Motor neuron (in vitro differentiated cells): Measurements from ENCODE around the gene NANOS1. TPM values are rescaled to one million over a fixed set of nuclear protein-coding genes. Genes with fewer than 3 reads are reported as not detected.

Source experiments
- ATAC-seq, 8 experiments: fragments of 200-7000 bp; cut with Tn5 transposase; replicated peaks in 6 of 8; 2 replicates each; pipeline ENCODE4 v1.8.0; 2021; ENCODE audit warnings: mild to moderate bottlenecking in 8 of 8, moderate library complexity in 8 of 8
- H3K27ac ChIP-seq, 2 donors: fragments of 250-450 bp; sonication (Bioruptor Pico); 2 replicates each; pipeline ENCODE4 v1.9.0; 2021; ENCODE audit warnings: antibody characterized with exemption in 2 of 2, mild to moderate bottlenecking in 2 of 2, moderate library complexity in 1 of 2
- H3K4me1 ChIP-seq, 2 donors: fragments of 250-450 bp; sonication (Bioruptor Pico); replicated peaks in 1 of 2; 2 replicates each; pipeline ENCODE4 v1.6.1; 2021; ENCODE audit warnings: antibody characterized with exemption in 2 of 2, mild to moderate bottlenecking in 2 of 2, moderate library complexity in 1 of 2
- H3K4me3 ChIP-seq, 5 donors: fragments of 250-450 bp; sonication (Bioruptor Pico); 2 replicates each; pipeline ENCODE4 v1.9.0; 2021; ENCODE audit warnings: antibody characterized with exemption in 5 of 5, mild to moderate bottlenecking in 5 of 5, moderate library complexity in 4 of 5
- WGBS, 10 experiments: fragments of 450-650 bp; shearing (Covaris generic); methylation state at CpG; one replicate each; pipeline ENCODE4 v1.0.0; 2022; 5-methylcytosine and 5-hydroxymethylcytosine counted together
- in situ Hi-C, 9 experiments: fragments of 400-800 bp; cut with MboI; loops; one replicate each; pipeline ENCODE4 v1.15.0; 2021; ENCODE audit warnings: low sequenced_read_pairs in 9 of 9, low pct_unique_long_range_greater_than_20kb in 2 of 9; ENCODE audit not compliant: unreplicated experiment in 9 of 9
- total RNA-seq, 8 experiments: library from RNA; unstranded; fragments of 300-600 nt; gene quantifications; 2 replicates each; pipeline versions ENCODE4 v1.2.3 to v1.2.4, GENCODE V29; 2022

Gene NANOS1
- total RNA-seq, 8 experiments from 2014 or later: 1.1 to 26.4 (median 6.7) TPM

DNA sequence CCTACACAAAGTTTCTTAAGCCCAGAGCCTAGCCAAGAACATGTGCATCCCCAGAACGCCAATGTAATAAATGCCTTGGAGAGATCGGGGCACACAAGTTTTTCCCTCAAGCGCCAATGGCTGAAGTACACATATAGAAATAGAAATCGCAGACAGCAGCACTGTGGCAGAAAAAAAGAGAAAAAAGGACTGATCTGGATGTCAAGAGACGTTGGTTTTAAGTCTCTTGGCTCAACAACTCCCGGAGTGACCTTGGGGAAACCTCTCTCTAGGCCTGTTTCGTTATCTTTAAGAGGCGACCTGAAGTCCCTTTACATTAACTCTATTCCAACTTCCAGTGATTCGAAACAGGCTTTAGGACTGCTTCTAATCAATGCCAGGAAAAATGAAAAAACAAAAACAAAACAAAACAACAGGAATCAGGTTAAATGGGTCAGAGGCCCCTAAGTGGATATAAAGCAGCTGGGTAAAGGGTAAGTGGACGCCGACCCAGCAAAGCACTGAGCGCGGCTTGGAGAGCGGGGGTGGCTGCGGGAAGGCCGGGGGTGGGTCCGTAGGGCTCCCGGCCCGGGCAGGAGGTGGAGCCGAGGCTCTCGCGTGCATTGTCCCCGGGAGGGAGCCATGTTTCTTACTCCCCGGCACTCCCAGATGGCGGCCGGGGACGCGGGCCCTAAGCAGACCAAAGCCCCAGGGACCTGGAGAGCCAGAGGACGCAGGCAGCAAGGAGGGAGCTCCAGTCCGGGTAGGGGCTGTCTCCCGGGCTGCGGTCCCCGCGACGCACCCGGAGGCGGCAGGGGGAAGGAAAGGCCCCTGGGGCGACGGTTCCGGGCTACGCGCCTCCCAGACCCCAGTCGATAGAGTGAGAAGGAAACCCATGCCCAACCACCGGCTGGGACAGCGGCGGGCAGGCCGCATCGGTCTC, 50.3 kb downstream of the NANOS1 start:
- H3K4me3 ChIP-seq: peak overlapping the region; percentile 60 to 92 (median 74)
- peaks cover 5 to 8% of the 10 kb centered on the region in 2 donors for H3K4me1 ChIP-seq
- peak; percentile 36 to 71 (median 54) for ATAC-seq
- in situ Hi-C loops: no loop called here
- H3K27ac ChIP-seq: peak overlapping the region; percentile 84 to 94
- 0 to 4% (median 0%) methylated on average over 1 to 11 of the region's 48 CpGs for WGBS, 10 experiments

DNA sequence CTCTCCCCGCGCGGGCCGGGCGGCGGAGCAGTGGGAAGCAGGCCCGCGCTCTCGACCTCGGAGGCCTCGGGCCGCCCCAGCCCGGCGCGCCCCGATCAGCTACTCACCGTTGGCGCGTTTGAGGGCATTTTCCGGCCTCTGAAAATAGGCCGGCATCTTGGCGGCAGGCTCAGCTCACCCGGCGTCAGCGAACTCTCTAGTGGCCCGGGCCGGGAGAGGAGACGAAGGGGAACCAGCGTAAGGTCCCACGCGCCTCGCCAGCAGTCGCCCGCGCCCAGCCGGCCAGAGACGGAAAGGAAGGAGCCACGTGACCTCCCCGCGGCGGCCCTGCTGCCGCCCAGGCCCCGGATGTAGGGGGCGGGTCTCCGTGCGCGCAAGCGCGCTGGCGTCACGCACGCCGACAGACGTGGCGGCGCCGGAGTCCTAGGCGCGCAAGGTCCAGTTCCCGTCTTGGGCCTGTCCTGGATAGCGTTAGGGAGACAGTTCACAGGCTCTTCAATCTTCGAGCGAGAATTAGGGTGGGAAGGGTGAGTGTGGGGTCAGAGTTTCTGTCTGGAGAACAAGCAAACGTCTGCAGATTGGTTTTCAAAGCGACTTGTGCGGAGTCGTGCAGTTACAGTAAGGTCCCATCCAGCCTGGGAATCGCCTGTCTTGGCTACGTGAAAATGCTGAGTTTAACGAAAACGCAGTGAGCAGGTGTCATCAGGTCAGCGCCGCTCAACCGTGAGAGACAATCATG, 51.2 kb downstream of the NANOS1 start, which contains the start of gene EIF3A:
EIF3A (minus strand) TSS at position 297 of the 739 bp plus-strand sequence; CDS start at position 156, 141 bp downstream.
- ATAC-seq: peak; percentile 82 to 93 (median 90)
- H3K4me1 ChIP-seq: peaks cover 5 to 8% of the 10 kb centered on the region in 2 donors
- in situ Hi-C loops: no loop called here
- H3K27ac ChIP-seq: peak within 1 kb of the TSS; percentile 84 to 94
- peak within 1 kb of the TSS; percentile 60 to 92 (median 74) for H3K4me3 ChIP-seq
- 0 to 7% (median 0%) methylated on average over 3 to 7 of the region's 74 CpGs; no CpG with 5 or more reads in 3 of the 10 experiments for WGBS, 10 experiments

Other genes starting within 250 kb of the NANOS1 start
- gene EIF3A, start 51.1 kb downstream of the NANOS1 start, total RNA-seq: 100 to 1,000 TPM in 5 of 8 experiments, 10 to 100 TPM in 3; 75.7 to 184 (median 113) TPM
- gene DENND10, start 74.4 kb downstream of the NANOS1 start, total RNA-seq: 10 to 100 TPM; 29.1 to 51.2 (median 39.8) TPM
- gene SFXN4, start 136.0 kb downstream of the NANOS1 start, total RNA-seq: 10 to 100 TPM; 10.9 to 57.0 (median 21.8) TPM
- gene PRDX3, start 149.1 kb downstream of the NANOS1 start, total RNA-seq: 100 to 1,000 TPM in 5 of 8 experiments, 10 to 100 TPM in 3; 78.5 to 191 (median 129) TPM
- gene GRK5, start 177.9 kb downstream of the NANOS1 start, total RNA-seq: 10 to 100 TPM in 5 of 8 experiments, 1 to 10 TPM in 3; 4.0 to 27.2 (median 11.1) TPM